NK-92 treated with Interleukin-12 subunit alpha and Interleukin-12 subunit beta, amount 100 ng/mL, for 24 hours (cell line): ENCODE data around the gene LRRC47.
"Not testable (repeated sequence)": the region's sequence is repeated elsewhere in the genome, so short reads cannot be mapped to it uniquely, and the experiment has no call there.

ENCODE experiments used
- DNase-seq: peaks from one replicate; lab custom pipeline; 2025; lab: John Stamatoyannopoulos, UW

LRRC47 gene

GRCh38 chr1:3814771-3815561, 18.7 kb upstream of the LRRC47 start:
- DNase-seq = no peak

DNA sequence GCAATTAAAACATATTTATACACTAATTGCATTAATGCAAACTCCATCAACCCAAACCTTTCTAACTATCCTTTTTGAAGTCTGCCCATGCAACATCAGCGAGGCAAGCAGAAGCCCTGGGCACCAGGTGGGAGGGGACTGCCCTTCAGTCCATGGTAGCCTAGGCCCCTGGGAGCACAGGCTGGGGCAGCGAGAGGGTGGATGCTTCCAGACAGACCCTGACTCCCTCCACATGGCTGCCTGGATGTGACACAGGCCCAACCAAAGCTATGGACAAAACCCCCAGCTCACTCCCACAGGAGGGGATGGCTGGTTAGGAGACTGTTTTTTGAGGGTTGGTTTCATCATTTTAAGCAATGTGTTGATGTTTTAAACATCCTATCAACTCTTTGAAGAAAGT, 17.8 kb upstream of the LRRC47 start:
- no peak for DNase-seq

DNA sequence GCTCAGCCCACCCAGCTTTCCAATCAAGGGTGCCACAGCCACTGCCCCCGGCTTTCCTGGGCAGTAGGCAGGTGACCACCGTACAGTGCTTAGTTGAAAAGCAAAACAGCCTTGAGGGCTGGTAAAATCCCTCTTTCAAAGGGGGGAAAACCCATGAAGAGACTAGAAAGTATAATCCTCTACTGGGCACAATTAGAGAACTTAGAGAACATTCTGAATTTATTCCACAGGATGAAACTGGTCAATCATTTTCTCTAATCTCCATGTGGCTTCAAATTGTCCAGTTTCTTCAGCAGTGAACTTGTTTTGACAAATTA, 15.3 kb upstream of the LRRC47 start:
- no peak for DNase-seq

DNA sequence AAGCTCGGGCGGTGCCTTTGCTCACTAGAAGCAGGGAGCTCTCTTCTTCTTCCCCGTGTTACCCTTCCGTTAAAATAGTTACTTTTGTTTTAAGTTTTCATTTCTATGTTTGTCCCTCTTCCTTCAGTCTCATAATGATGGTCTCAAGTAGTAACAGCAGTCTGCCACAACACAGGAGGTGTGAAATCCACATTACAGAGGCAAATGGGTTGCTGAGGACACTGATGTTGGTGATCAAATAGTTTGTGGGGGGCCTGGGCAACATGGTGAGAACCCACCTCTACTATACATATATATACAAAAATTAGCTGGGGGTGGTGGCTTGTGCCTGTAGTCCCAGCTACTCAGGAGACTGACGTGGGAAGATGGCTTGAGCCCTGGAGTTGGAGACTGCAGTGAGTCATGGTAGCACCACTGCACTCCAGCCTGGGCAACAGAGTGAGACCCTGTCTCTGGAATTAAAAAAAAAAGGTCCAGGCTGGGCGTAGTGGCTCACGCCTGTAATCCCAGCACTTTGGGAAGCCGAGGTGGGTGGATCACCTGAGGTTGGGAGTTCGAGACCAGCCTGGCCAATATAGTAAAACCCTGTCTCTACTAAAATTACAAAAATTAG, 14.0 kb upstream of the LRRC47 start:
- not testable (repeated sequence) for DNase-seq

DNA sequence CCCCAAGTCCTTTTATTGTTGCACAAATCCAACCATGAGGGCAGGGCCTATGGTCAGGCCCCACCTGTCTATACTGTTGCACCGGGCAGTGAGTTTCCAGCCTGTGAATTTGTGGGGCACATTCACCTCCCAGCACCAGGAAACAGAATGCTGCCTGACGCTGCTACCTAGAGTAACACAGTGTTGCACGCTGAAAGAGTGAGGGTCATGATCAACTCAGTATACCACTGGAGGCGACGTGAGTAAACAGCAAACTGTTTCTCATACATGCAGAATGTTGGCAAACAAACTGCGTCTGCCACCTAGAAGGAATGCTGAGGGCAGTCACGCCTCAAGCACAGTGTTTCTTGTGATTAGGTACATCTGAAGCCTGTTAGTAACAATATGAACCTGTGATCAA, 13.4 kb upstream of the LRRC47 start:
- DNase-seq = no peak

GRCh38 chr1:3807769-3808168, 11.5 kb upstream of the LRRC47 start:
- no peak for DNase-seq

DNA sequence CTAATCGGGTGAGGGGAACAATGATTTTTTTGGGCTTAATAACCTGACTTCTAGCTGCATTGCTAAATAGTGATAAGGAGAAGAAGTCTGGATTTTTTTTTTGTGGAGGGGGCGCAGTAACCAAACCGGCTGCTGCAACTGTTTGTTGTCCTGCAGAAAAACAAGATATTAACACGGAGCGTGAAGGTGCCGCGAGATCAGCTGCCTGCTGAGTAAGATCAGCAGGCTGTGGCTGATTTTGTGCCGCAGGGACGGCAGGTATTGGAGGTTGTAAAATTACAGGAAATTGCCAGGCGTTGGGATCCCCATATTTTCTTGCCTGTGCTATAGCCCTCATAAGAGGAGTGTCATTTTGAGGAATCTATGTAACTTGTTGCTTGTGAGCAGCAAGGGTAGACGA, 8.7 kb upstream of the LRRC47 start:
- no peak for DNase-seq

DNA sequence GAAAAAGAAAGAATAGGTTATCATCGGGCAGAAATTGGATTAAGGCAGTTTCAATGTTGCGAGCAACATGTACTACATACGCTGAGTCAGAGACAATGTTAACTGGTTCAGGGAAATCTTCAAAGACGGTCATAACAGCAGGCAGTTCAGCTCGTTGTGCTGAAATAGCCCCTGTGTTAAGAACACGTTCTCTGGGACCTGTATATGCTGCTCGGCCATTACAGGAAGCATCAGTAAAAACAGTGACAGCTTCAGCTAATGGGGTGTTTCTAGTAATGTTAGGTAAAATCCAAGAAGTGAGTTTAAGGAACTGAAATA, 8.3 kb upstream of the LRRC47 start:
- DNase-seq = not testable (repeated sequence)

DNA sequence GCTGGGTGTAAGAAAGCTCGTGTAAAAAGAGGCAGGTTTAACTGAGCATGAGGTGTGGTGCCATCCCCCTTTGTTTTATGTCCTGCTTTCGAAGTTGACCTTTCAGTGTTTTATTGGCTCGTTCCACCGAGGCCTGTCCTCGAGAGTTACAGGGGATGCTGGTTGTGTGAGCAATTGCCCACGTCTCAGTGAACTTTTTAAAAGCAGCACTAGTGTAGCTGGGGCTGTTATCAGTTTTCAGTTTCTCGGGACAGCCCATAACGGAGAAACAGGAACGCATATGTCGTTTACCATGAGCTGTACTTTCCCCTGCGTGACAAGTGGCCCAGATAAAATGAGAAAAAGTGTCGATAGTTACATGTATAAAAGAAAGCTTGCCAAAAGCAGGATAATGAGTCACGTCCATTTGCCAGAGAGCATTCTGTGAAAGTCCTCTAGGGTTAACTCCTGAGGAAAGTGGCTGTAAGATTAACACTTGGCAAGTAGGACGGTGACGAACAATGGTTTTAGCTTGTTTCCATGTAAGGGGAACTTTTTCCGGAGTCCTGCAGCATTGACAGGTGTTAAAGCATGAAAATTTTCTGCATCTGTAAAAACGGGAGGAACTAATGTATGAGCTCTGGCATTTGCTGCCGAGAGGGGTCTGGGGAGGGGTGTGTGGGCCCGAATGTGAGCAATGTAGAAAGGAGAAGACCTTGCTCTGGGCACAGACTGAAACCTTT, 7.8 kb upstream of the LRRC47 start:
- no peak for DNase-seq

GRCh38 chr1:3800795-3801194, 4.5 kb upstream of the LRRC47 start:
- DNase-seq = not testable (repeated sequence)

DNA sequence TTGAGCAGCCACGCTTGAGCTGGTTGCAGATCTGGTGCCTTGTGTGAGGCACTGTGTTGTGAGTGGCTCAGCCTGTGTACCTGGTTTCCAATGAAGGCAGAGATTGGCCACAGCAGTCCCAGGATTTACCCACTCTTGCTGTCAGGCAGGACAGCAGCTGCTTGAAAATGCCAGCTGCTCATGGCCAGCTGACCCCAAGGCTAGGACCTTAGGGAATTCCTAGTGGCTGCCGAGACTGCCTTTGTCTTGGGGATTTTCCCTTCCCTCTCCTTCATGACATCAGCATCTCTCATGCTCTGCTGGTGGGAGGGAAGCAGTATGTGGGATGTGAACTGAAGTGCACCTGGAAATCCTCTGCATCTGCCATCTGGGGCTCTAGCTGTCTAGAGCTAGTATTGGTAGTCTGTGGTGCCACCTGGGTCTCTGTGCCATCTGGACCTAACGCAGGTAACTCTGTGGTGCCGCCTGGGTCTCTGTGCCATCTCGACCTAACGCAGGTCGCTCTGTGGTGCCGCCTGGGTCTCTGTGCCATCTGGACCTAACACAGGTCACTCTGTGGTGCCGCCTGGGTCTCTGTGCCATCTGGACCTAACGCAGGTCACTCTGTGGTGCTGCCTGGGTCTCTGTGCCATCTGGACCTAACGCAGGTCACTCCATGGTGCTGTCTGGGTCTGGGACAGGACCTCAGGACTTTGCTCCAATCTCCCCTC, 3.8 kb upstream of the LRRC47 start:
- no peak for DNase-seq

DNA sequence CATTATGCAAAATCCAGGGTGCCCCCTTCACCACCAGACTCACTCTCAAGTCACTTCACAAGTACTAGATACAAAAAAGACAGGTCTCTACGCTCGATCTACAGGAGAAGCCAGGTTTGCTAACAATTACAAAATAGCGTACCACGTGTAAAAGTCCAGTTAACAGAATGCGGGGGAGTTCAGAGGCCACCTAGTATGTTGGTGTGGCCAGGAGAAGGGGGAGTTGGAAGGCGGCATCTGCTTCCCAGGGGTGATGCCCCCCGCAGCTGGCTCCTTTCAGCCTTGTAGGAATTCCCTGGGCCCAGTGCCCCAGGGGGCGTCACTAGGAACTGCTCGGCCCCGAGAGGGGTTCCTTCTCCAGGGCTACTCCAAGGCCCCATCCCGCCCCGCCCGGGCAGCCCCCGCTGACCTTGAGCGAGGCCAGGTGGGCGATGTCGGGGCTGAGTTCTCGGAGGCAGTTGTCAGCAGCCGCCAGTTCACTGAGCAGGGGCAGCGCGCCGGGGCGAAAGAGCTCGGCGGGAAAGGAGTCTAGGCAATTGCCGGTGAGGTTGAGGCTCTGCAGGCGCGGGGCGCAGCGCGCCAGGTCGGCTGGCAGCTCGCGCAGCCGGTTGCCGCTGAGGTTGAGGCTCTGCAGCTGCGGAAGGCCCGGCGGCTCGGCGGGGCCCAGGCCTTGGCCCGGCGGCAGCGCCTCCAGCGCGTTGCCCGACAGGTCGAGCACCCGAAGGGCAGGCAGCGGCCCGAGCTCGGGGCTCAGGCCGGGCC, 664 bp downstream of the LRRC47 start:
- no peak for DNase-seq

DNA sequence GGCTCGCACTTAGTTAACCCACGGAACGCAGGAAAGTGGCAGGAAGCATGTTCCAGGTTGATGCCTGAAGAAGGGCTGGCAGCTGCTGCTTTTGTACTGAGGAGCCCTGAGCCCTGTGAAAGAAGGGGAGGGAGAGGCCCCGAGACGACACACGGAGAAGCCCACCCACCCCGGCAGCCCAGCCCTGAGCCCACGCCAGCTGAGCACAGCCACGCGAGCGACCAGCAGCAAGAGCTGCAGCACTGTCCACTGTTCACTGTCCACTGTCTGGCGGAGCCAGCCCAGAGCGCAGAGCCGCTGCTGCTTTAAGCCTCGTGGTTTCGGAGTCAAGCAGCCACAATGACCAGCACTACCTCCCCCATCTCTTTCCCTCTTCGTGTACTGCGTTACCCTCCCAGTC, 5.3 kb downstream of the LRRC47 start:
- no peak for DNase-seq

DNA sequence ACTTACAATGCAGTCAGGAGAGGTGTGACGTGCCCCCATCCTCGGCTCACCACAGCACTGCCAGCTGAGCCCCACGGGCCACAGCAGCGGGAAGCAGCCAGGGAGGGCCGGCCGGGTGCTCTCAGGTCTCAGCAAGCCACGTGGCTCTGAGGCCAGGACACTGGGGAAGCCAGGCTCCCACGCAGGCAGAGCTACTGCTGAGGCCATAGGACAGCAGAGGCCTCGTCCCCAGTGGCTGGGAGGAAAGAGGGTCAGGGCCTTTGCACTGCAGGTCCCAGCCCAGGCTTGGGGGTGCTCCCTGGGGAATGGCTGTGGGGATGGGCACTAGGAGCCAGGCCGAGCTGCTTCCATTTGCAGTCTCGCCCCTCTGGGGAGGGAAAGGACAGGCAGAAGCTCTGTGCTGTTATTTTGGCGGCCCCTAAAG, 5.8 kb downstream of the LRRC47 start:
- DNase-seq = no peak

GRCh38 chr1:3789421-3790300, 6.6 kb downstream of the LRRC47 start:
- DNase-seq = no peak

DNA sequence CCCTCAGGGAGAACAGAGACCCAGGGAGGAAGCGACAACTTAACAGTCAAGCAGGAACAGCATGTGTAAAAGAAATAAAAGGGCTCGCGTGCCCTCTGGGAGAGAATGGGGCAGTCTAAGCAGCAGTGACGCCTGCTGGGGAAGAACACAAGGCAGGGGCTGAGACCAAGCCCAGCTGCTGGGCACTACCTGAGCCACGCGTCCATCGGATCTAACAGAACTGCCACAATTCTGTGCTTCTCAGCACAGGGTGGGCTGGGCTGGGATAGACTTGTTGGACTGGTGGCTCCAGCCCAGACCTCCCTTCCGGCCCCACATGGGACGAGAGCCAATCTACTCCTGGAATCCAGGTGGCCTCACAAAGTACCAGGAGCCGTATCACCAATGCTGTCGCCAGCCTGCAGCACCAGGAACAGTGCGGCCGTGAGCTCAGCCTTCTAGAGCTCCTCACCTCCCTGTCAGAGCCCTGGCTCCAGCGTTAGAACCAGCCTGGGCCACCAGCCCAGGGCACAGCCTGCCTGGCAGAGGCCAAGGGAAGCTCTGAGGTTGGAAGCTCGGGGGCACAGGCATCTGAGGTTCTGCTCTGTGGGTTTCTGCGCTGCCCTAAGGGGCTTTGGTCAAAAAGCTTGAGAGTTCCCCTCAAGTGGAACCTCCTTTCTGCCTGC, 7.4 kb downstream of the LRRC47 start:
- no peak for DNase-seq

GRCh38 chr1:3787745-3788605, 8.3 kb downstream of the LRRC47 start:
- DNase-seq = no peak

- DNase-seq = no peak
Observed at GRCh38 chr1:3787349-3787715, 9.0 kb downstream of the LRRC47 start.

DNA sequence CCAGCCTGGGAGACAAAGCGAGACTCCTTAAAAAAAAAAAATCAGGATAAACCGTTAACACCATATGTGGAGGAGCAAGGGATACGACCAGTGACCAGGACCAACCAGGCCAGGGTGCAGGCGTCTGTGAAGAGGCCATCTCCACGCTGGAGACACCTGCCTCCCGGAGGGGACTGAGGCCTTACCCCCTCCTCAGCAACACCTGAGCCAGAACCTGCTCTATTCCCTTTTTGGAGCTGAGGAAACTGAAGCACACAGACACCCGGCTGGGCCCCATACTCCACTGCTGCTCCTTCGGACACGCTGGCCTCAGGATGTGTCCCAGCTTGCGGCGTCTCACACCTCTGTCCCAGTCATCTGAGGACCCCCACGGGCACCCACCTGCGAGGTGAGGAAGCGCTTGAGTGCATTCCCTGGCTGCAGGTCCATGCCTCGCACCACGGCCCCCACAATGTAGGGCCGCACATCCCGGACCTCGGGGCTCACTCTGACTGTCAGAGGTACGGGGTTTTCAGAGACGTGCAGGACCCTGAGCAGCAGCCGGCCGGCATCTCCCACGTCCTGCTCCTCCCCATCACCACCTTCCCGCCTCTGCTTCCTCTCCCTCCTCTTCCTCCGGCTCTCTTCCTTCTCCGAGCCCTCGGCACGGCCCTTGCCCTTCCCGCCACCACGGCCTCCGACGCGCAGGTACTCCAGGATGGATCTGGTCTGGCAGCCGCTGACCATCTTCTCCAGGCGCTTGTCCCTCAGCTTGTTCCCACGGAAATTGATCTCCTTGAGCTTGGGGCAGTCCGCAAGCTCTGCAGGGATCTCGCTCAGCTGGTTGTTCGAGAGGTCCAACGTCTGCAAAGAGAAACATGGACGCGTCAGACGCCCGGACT, 9.6 kb downstream of the LRRC47 start:
- no peak for DNase-seq
